Measurements from ENCODE around the gene PDZD2. TPM values are rescaled to one million over a fixed set of nuclear protein-coding genes. Genes with fewer than 3 reads are reported as not detected.

PDZD2 gene
- total and polyA plus RNA-seq, 2 experiments from 2014 or later, result 1.7 to 4.0 TPM

DNA sequence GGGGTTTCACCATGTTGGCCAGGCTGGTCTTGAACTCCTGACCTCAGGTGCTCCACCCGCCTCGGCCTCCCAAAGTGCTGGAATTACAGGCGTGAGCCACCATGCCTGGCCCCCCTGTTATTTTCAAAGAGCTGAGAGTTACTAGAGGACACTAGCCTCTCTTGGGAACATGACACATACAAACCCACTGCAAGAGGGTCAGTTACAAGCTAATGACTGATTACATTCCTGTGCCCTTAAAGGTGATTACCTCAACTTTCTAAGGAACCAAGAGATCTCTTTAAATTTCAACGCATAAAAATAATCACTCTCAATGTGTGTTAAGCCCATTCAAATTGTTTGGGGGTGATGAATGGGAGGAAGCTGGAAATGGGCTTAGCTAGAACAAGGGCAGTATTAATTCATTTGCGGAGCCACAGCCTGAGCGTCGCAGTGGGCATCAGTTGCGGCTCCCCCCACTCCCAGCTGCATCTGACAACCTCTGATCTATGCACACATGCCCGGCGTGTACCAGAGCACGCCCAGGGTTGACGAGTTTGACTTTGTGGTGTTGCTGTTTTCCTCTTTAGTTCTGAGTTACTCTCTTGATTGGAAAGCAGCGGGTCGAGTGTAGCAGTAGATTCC lies 388.3 kb downstream of the PDZD2 start:
- H2AFZ ChIP-seq, result no peak overlapping the region

DNA sequence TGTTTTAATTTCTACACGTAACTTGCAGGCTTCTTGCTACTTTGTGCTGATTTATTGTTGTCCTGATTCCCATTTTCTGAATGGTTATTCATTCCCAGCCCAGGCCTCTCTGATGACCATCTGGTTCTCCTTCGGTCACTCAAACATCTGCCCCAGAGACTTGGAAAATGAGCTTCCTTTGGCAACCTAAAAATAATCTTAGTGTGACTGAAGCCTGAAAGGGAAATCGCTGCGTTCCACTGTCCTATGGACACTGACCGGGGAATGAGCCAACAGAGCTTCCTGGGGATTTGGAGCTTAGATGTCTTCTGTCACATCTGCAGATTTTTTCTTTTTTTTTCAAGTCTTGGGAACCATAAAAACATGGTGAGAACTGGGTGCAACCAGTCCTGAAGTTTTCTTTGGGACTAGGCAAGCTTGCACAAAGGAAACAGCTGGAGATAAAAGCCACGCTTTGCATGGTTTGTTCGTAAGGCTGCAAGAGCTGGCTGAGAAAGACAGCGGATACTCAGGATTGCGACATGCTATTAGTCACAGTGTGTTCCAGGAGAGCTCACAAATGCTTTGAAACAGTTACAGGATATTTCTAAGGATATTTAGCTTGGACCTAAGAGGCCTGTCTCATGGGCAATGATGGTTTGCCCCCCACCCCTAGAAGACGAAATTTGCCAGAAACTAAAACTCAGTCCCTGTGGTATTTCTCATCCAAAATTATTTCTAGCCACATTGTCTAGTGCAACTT lies 389.0 kb downstream of the PDZD2 start:
- no peaks in the 10 kb centered on the region for H3K9me3 ChIP-seq (ENCODE audit: low read depth)
- no peaks in the 10 kb centered on the region for H3K9me2 ChIP-seq (replicated peaks; ENCODE audit: insufficient read depth)
- H3K79me2 ChIP-seq, result no peaks in the 10 kb centered on the region
- H3K4me2 ChIP-seq, result peak overlapping the region; percentile 19
- no peaks in the 10 kb centered on the region for H3K36me3 ChIP-seq (replicated peaks; ENCODE audit: insufficient read depth, low read depth)
- TF ChIP-seq EZH2 (IDR thresholded peaks at IDR 0.05; ENCODE audit: borderline replicate concordance), result no peak
- TF ChIP-seq, protein P1, sequence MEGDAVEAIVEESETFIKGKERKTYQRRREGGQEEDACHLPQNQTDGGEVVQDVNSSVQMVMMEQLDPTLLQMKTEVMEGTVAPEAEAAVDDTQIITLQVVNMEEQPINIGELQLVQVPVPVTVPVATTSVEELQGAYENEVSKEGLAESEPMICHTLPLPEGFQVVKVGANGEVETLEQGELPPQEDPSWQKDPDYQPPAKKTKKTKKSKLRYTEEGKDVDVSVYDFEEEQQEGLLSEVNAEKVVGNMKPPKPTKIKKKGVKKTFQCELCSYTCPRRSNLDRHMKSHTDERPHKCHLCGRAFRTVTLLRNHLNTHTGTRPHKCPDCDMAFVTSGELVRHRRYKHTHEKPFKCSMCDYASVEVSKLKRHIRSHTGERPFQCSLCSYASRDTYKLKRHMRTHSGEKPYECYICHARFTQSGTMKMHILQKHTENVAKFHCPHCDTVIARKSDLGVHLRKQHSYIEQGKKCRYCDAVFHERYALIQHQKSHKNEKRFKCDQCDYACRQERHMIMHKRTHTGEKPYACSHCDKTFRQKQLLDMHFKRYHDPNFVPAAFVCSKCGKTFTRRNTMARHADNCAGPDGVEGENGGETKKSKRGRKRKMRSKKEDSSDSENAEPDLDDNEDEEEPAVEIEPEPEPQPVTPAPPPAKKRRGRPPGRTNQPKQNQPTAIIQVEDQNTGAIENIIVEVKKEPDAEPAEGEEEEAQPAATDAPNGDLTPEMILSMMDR (IDR thresholded peaks at IDR 0.05; ENCODE audit: poor library complexity), result no peak
- TF ChIP-seq EZH2phosphoT487 (IDR thresholded peaks at IDR 0.05; ENCODE audit: low read depth, severe bottlenecking, unreplicated experiment), result no peak
- peak overlapping the region; percentile 69 for H3K27ac ChIP-seq
- H4K20me1 ChIP-seq (ENCODE audit: insufficient read depth, poor library complexity, severe bottlenecking), result no peaks in the 10 kb centered on the region
- H2AFZ ChIP-seq, result no peak overlapping the region
- H3K27me3 ChIP-seq, result no peaks in the 10 kb centered on the region
- H3K4me3 ChIP-seq, result no peak overlapping the region
- peak; percentile 84 for DNase-seq (ENCODE audit: low spot score)
- H3K4me1 ChIP-seq (ENCODE audit: insufficient read depth), result peaks cover 21% of the 10 kb centered on the region
- WGBS (ENCODE audit: low lambda C conversion rate, missing lambda C conversion rate), result 38% methylated on average over 10 of the region's 10 CpGs

More for the DNA sequence above, 388.3 kb downstream of the PDZD2 start:
- H3K79me2 ChIP-seq, result no peaks in the 10 kb centered on the region
- no peaks in the 10 kb centered on the region for H3K9me3 ChIP-seq (ENCODE audit: low read depth)
- H3K4me2 ChIP-seq, result peak overlapping the region; percentile 19
- H3K4me3 ChIP-seq, result no peak overlapping the region
- peaks cover 21% of the 10 kb centered on the region for H3K4me1 ChIP-seq (ENCODE audit: insufficient read depth)
- no peak for DNase-seq (ENCODE audit: low spot score)
- no peaks in the 10 kb centered on the region for H3K9me2 ChIP-seq (replicated peaks; ENCODE audit: insufficient read depth)
- H3K27ac ChIP-seq, result peak overlapping the region; percentile 56
- no peaks in the 10 kb centered on the region for H4K20me1 ChIP-seq (ENCODE audit: insufficient read depth, poor library complexity, severe bottlenecking)
- no peaks in the 10 kb centered on the region for H3K27me3 ChIP-seq
- TF ChIP-seq EZH2phosphoT487 (IDR thresholded peaks at IDR 0.05; ENCODE audit: low read depth, severe bottlenecking, unreplicated experiment) (no peak), EZH2 (IDR thresholded peaks at IDR 0.05; ENCODE audit: borderline replicate concordance) (no peak)
- TF ChIP-seq, protein P1 (IDR thresholded peaks at IDR 0.05; ENCODE audit: poor library complexity), result no peak
- no peaks in the 10 kb centered on the region for H3K36me3 ChIP-seq (replicated peaks; ENCODE audit: insufficient read depth, low read depth)
- 81% methylated on average over 14 of the region's 14 CpGs for WGBS (ENCODE audit: low lambda C conversion rate, missing lambda C conversion rate)

DNA sequence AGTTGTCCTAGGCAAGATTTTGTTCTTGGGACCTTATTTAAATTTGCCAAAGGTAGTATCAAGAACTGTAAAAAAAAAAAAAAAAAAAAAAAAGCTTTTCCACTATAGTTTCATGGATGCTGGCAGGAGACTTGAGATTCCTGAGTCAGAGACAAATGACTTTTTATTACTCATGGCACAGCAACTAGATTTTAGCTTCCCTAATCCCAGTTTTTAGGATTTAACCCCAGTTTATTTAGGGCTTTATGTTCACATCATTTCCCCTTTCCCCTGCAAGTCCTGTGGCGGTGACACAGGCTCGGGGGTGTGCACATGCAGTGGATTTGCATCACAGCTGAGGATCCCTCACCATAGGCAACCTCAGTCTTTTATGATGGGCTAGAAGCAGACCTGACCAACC lies 390.3 kb downstream of the PDZD2 start:
- no peaks in the 10 kb centered on the region for H3K9me2 ChIP-seq (replicated peaks; ENCODE audit: insufficient read depth)
- no peaks in the 10 kb centered on the region for H3K36me3 ChIP-seq (replicated peaks; ENCODE audit: insufficient read depth, low read depth)
- H3K4me3 ChIP-seq, result no peak overlapping the region
- TF ChIP-seq EZH2 (IDR thresholded peaks at IDR 0.05; ENCODE audit: borderline replicate concordance) (no peak), EZH2phosphoT487 (IDR thresholded peaks at IDR 0.05; ENCODE audit: low read depth, severe bottlenecking, unreplicated experiment) (no peak)
- TF ChIP-seq, protein P1 (IDR thresholded peaks at IDR 0.05; ENCODE audit: poor library complexity), result no peak
- H3K27ac ChIP-seq, result peak overlapping the region; percentile 69
- WGBS (ENCODE audit: low lambda C conversion rate, missing lambda C conversion rate), result 83% methylated on average over 2 of the region's 2 CpGs
- no peaks in the 10 kb centered on the region for H4K20me1 ChIP-seq (ENCODE audit: insufficient read depth, poor library complexity, severe bottlenecking)
- H3K4me2 ChIP-seq, result no peak overlapping the region
- no peak overlapping the region for H2AFZ ChIP-seq
- no peaks in the 10 kb centered on the region for H3K27me3 ChIP-seq
- H3K79me2 ChIP-seq, result no peaks in the 10 kb centered on the region
- peaks cover 21% of the 10 kb centered on the region for H3K4me1 ChIP-seq (ENCODE audit: insufficient read depth)
- DNase-seq (ENCODE audit: low spot score), result peak; percentile 42
- no peaks in the 10 kb centered on the region for H3K9me3 ChIP-seq (ENCODE audit: low read depth)

Data from hepatocyte (in vitro differentiated cells).